ENCODE data around the gene MAST4.
A peak's percentile ranks its signal among the peaks of the same experiment; 100 is the strongest.
"Not testable (repeated sequence)": the region's sequence is repeated elsewhere in the genome, so short reads cannot be mapped to it uniquely, and the experiment has no call there.

Gene MAST4

DNA sequence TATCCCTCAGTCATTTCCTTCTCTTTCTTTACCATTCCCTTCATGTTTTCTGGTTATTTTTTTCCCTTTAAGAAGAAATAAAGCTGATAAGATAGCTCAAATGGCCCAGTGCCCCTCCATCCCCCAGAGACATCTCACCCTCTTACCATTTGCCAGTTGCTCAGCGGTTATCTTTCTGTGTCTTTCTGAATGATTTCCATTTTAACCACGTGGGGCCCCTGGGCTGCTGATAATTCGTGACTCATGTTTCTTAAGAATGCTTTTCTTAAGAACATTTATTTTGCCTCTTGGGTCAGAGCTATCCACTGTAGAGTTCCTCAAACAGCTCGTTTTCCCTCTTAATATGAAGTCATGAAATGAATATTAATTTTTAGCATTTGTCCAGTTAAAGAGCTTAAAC is 147.8 kb downstream of the MAST4 start:
- DNase-seq (ENCODE audit: low spot score): no peak

DNA sequence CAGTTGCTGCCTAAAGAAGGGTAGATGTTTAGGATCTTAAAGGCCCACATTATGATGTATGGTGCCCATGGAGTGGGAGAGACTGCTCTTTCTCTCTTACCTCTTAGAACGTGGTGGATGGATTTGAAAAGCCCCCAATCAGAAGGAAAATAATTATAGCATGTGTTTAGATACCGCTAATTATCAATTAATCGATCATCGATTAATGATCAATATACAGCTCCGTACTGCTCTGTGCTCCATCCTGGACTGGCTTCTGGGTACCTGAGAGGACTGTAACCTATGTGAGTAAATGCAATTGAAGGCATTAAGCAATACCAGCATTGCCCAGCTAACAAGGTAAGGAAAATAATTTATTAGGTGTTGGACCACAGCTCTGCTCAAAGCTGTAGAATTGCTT is 149.1 kb downstream of the MAST4 start:
- DNase-seq (ENCODE audit: low spot score): no peak

DNA sequence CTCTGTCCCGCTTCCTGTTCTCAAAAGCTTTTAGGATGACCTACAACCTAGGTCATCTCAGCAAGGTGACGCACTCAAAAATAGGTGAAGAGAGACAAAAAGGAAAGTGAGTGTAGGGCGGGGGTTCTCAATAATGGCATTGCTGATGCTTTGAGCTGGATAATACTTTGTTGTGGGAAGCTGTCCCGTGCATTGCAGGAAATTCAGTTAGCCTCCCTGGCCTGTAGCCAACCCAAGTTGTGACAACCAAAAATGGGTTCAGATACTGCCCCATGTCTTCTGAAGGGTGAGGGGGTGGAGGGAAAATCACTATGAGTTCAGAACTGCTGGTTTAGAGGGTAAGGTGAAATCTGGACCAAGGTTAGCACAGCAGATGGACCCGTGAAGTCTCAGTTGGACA is 151.4 kb downstream of the MAST4 start:
- no peak for DNase-seq (ENCODE audit: low spot score)

DNA sequence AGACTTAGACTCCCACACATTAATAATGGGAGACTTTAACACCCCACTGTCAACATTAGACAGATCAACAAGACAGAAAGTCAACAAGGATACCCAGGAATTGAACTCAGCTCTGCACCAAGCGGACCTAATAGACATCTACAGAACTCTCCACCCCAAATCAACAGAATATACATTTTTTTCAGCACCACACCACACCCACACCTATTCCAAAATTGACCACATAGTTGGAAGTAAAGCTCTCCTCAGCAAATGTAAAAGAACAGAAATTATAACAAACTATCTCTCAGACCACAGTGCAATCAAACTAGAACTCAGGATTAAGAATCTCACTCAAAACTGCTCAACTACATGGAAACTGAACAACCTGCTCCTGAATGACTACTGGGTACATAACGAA is 156.5 kb downstream of the MAST4 start:
- not testable (repeated sequence) for DNase-seq (ENCODE audit: low spot score)

DNA sequence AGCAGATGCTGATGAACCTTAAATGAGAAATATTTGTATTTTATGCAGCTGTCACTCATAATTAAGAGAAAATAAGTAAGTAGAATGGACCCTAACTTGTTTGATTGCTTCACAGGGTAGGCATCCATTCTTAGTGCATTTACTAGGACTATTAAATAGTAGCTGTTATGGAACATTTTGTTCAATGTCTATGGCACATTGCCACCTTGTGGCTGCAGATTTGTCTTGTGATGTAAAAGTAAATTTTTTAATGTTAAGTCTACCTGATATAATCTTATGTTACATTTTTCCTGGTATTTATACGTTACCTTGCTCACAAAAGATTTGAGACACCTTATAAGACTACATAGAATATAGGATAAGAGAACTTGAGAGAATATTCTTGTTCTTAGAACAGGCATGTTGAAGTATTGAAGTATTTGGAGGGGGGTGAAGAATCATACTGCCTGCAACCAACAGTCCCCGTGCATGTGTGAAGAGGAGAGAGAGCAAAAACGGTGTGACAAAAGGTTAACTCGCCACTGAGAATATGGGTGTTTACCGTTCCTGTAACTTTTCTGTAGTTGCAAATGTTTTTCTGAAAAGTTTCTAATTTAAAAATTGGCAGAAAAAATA is 161.1 kb downstream of the MAST4 start:
- peak; percentile 48 for DNase-seq (ENCODE audit: low spot score)

DNA sequence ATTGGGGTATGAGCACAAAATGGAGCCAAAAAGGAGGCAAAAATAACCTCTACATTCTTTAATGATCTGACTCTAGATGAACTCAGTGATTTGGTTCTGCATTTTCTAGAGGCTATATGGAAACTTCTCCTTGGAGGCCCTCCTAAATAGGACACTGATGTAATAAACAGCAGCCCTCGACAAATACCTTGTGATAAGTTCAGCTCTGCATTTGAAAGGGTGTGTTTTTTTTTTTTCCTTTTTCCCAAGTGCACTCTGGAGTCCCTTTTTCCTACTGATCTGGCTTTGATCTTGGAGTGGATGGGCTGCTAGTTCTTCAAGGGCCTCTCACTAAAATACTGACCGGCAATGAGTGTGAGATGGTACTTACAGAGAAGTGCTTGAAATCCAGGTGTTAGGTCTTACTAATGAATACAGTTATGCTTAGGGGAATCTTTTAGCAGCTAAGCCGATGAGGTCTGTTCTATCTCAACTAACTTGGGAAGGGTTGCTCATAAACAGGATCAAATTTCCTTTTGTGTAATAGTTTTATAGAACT is 161.7 kb downstream of the MAST4 start:
- no peak for DNase-seq (ENCODE audit: low spot score)

DNA sequence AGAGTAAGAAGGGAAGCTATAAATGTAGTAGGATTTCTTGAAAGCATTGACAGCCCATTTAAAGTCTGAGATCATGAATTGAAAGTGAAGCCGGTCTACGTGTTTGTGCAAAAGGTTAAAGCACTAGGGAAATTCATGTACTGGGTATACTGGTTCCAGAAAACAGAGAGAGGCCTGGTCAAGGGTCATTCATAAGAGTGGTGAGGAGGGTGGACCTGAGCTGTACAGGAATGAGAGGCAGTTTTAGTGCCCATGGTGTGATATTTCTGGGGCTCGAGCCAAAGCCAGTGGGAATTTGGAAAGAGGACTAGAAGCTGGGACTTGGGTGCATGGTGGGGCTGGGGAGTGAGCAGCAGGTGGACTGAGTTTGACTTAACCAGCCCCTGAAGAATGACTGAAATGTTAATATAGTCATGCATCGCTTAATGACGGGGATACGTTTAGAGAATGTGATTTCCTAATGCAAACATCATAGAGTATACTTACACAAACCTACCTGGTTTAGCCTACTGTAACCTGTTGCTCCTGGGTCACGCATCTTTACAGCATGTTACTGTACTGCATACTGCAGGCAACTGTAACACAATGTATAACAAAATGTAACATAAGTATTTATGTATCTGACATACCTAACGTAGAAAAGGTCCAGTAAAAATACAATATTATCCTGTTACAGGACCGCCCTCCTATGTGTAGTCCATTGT is 173.0 kb downstream of the MAST4 start:
- DNase-seq (ENCODE audit: low spot score): no peak

DNA sequence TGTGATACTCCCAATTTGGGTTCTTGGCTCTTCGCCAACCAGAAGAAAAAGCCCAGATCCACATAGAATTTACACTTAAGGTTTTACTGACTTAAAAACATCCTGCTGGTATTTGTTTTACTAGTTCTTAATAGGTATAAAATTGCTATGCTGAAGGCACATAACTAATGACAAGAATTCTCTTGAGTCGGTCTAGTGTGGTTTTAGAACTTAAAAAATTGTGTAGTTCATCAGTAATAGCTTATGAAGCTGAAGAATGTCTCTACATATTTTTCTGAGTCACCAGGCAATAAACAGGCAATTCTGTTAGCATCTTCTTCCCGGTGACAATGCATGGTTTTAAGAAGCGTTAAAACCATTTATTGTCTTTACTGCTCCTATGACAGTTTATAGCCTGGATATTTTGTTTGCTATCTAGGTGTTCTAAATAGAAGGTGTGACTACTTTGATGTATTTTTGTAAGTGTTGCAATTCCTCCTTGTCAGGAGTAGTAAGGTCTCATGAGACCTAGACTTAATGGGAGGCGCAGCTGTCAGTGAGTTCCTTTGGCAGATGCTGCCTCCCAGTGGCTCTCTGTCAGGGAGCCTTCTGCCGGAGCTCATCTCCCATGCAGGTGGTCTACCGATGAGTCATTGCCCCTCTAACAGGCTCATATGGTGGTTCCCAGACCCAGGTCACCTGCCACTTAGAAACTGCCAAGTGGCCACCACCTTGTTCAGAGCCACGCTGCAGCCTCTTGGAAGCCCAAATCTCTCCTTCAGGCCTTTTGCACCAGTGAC is 173.8 kb downstream of the MAST4 start:
- no peak for DNase-seq (ENCODE audit: low spot score)

DNA sequence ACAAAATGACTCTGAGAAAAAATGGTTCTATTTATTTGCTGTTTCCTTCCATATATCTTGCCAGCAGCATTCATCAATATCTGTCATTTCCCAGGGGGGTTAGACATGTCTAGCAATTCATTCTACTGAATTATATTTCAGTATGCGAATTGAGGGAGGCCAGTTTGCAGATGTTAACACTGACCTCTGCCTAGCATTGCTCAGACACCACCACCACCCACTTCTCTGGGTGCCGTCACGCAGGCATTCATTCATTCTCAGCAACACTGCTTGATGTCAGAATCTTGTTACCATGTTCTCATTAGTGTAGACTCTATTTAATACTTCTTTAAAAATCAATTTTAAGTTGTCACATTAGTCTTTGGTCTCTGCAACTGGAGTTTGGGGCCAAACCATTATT is 181.7 kb downstream of the MAST4 start:
- no peak for DNase-seq (ENCODE audit: low spot score)

DNA sequence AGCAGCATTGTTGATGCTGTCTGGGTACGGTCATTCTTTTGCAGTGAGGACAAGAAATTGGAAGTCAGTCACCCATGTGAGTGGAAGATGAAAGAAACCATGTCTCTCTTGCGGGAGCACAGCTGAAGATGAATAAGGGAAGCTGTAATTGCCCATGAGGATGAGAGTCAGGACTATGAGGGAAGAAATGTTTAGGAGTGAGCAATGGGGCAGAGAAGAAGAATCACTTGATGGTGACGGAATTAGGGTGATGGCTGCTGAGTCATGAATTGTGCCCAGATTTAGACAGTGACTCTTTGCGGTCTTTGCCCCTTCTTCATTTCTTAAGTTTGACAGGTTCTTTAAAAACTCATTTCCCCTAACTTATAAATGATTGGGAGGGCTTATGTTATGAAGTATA is 183.3 kb downstream of the MAST4 start:
- DNase-seq (ENCODE audit: low spot score): no peak

DNA sequence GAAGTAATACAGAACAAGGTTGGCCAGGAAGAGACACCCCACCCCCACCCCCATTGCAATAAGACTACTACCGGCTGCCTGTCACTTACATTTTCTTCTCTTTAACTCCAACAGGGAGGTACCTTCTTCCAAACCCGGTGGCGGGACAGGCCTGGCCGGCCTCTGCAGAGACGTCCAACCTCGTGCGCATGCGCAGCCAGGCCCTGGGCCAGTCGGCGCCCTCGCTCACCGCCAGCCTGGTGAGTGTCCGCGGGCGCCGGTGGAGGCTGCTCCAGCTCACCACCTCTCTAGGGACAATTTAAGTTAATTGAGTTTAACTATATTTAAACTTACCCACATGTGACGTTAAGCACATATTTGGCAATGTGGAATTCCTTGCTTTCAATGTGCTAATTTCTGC is 192.4 kb downstream of the MAST4 start:
- DNase-seq (ENCODE audit: low spot score): no peak

DNA sequence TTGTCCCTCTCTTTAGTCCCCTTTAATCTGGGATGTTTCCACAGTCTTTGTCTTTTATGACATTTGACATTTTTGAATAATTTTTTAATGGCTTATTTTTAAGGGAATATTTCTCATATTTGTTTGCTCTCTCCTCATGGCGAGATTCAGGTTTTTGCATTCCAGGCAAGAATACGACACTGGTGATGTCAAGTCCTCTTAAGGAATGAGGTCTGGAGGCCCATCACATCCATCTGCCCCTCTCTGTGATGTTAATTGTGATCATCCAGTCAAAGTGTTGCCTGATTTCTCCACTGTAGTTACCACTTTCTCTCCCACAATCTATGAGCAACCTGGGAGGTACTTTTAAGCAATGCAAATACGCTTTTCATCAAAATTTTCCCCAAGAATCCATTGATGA is 193.2 kb downstream of the MAST4 start:
- no peak for DNase-seq (ENCODE audit: low spot score)

DNA sequence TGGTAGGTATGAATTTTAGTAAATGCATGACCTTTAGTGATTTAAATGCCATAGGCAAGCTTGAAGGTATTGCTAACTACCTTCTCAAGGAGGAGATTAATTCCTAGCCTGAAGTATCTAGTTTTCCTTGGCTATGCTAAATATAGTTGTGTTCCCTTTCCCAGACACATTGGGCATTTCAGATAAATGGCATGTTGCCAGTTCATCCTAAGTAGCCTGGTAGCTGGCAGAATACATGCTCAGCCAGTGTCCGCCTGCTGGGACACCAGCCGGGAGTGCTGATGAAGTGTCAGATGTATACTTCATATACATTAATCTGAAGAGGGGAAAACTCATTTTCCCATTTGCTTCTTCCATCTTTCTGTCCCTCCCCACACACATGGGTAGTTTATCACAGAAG is 196.9 kb downstream of the MAST4 start:
- DNase-seq (ENCODE audit: low spot score): no peak

DNA sequence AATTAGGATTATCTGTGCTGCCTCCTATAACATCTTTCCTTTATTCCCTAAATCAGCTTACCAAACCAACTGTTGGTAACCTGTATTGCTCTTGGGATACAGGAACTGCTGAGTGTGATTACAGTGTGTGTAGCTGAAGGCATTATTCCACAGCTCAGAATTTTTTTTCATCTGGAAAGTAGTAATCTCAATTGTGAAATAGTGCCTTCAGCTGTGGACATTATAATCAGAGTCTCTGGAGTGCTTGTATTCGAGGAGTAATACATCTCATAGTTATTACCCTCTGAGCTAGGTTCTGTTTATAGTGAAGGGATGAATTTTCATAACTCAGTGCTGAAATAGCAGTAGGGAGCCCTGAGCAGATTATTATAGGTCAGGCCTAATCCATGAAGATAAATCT is 199.5 kb downstream of the MAST4 start:
- DNase-seq (ENCODE audit: low spot score): no peak

DNA sequence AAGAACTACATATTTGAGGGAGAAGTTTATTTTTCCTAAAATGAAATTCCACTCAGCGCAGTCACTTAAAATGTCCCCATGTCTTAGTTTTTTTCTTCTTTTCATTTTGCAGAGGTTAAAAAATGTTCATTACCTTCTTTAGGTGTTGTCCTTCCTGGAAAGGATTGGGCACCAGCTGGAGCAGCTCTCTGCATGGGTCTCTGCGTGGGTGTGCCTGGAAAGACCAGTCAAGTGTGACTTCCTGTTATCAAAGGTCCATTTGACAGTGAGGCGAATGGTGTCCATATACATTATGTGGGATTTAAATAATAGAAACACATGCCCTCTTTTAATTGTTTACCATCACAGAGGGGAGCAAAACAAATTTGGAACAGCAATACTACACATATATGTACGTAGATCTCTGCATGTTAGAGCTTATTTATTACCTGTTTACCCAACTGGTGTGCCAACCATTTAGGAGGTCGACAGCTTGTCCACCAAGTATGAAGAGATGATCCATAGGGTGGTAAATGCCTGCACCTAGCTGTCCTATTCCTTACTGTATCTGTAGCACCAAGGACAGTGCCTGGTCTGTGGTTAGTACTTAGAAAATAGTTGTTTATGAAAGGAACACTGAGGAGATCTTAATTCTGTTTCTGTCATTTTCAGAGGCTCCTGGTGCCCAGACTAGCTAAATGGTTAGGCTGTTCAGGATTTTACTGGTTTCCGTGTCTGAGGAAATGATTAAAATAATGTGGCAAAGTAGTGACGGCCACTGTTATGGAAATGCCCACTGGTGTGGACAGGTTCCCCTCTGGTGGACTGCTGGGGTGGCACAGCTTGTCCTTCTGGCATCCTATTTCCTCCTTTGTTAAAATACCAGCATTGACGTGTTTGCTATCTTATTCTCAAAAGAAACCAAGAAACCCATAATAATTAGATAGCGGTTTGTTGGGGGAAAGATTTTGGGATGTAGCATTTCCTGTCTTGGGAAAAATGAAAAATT is 200.4 kb downstream of the MAST4 start:
- DNase-seq (ENCODE audit: low spot score): peak; percentile 24

DNA sequence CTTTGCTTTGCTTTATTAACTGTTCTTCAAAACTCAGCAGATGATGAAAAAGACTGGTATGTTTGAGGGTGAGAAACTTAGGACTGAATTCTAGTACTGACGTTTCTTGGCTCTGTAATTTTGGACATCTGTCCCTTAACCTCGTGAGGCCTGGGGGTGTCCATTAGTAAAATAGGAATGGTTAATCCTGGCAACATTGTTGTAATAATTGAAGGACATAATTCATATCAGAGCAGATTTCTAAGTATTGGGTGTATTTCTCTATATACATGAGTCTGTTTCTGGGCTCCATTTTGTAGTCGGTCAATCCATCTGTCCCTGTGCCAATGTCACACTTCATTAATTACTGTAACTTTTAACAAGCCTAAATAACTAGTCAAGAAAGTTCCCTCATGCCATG is 206.7 kb downstream of the MAST4 start:
- DNase-seq (ENCODE audit: low spot score): no peak

DNA sequence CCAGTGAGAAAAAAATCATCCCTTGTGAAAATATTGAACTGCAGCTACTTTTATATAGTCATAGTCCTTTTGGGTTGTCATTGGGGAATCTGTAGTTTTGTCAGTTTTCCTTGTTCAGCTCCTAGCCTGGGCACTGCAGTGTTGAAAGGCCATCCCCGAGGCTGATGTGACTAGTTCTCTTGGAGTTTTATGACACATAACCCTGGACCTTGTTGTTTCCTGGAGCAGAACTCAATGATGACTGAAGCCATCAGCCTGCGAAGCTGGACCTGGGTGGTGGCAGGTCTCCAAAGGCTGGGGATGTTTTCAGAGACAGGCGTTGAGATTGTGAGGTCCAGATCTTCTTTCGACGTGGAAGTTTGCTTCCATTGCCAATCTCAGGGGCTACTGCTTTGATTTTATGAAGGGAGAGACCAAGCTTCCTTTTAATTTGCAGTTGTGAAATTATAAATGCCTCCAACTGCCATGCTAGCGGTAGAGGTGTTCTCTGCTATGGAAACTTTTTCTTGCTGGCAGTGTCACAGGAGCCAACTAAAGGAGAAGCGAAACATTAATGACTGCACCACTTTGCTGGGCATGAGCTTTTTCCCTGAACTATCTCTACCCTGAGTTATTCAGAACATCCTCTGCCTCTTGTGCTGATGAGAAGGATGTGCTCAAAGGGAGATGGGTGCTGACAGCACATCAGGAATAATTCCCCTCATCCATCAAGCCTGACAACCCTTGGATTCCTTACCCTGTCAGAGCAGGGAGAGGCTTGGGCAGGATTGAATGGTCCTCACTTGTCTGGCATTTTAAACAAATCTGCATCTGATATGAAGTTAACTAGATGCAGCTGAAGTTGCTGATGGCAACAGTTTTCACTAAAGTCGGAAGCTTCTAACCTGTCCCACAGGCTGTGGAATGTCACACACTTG is 209.6 kb downstream of the MAST4 start:
- no peak for DNase-seq (ENCODE audit: low spot score)

DNA sequence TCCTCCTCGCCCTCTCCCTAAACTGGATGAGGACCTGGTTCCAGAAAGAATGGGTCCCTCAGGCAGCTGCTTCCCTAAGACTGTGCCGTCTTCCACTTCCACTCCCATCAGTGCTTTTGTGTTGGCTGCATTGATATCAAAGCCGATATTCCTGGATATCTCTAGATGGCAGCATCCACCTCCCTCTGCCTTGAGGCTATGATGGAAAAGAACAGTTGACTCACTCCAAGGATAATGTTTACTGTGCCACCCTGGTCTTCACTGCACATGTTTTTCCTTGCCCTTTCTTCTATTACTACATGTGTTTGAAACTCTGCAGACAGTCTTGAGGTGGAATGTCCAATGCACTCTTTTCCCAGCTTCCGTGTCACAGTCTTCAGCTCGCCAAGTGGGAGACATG is 211.6 kb downstream of the MAST4 start:
- peak; percentile 71 for DNase-seq (ENCODE audit: low spot score)

DNA sequence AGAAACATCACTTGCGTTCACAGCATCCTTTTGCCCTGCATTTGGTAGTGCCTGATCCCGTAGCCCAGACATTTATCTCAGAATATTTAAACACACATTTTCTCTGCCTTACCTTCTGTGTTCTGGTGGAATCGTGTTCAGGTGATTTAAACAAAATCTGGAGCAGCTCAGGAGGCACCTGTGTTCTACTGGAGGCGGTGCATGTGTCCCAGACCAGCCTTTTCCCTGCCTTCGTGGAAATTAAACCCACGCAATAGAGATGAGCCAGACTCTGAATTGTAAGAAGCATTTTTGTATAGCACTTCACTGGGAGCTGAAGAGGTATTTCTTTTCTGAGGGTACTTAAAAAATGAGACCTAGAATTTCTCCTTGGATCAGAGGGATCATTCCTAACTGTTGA is 212.5 kb downstream of the MAST4 start:
- no peak for DNase-seq (ENCODE audit: low spot score)

DNA sequence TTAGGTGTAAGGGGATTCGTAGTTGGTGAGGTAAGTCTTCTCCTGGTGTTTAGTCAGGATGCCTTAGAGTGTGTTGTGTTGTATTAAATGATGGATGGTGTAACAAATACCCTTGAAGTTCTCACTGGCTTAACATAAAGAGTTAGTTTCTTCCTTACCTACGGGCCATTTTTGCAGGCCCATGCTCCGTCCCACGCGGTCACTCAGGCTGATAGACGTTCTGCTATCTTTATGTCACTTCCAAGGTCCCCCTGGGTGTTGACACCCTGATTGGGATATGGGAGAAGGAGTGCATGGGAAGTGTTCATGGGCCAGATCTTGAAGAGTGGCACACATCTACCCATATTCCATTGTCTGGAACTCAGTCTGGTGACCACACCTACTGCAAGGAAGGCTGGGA is 214.0 kb downstream of the MAST4 start:
- no peak for DNase-seq (ENCODE audit: low spot score)

DNA sequence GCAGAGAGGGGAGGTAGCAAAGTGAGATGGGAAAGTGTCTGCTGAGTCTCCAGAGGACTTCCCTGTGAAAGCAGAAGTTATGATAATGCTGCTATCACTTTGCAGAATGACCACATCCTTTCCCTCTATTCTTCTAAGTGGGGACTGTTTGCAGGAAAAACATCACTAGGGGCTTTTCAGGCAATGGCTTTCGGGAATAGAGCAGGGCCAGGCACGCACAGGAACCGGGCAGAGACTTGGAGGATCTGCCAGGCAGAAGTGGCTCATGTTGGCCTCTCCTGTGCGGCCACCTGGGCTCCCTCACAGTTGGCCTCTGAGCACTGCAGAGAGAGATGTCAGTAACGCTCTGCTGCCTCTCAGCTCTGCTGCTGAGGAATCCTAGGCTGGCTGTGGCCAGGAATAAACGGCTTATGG is 214.7 kb downstream of the MAST4 start:
- no peak for DNase-seq (ENCODE audit: low spot score)

Data from AG08395 (cell line).